ENCODE results near the gene DDAH1.

DDAH1 gene

GRCh38 chr1:85447006-85447943, 17.7 kb downstream of the DDAH1 start:
- no peak overlapping the region for H3K4me3 ChIP-seq (ENCODE audit: low read depth, low read length)
- TF ChIP-seq CTCF (IDR thresholded peaks at IDR 0.05; ENCODE audit: low read depth, low read length, missing control alignments) = no peak
- DNase-seq (ENCODE audit: low read depth) = no peak
- in situ Hi-C loops (cut with HindIII; ENCODE audit: low sequenced_read_pairs) = no loop called here

GRCh38 chr1:85445906-85446305, 19.1 kb downstream of the DDAH1 start:
- H3K4me3 ChIP-seq (ENCODE audit: low read depth, low read length) = no peak overlapping the region
- no peak for DNase-seq (ENCODE audit: low read depth)
- in situ Hi-C loops (cut with HindIII; ENCODE audit: low sequenced_read_pairs) = no loop called here
- no peak for TF ChIP-seq CTCF (IDR thresholded peaks at IDR 0.05; ENCODE audit: low read depth, low read length, missing control alignments)

- TF ChIP-seq CTCF (IDR thresholded peaks at IDR 0.05; ENCODE audit: low read depth, low read length, missing control alignments) = no peak
- no peak for DNase-seq (ENCODE audit: low read depth)
- no peak overlapping the region for H3K4me3 ChIP-seq (ENCODE audit: low read depth, low read length)
- in situ Hi-C loops (cut with HindIII; ENCODE audit: low sequenced_read_pairs) = no loop called here
Observed at GRCh38 chr1:85444381-85444780, 20.6 kb downstream of the DDAH1 start.

- no peak for TF ChIP-seq CTCF (IDR thresholded peaks at IDR 0.05; ENCODE audit: low read depth, low read length, missing control alignments)
- in situ Hi-C loops (cut with HindIII; ENCODE audit: low sequenced_read_pairs) = no loop called here
- no peak for DNase-seq (ENCODE audit: low read depth)
- no peak overlapping the region for H3K4me3 ChIP-seq (ENCODE audit: low read depth, low read length)
Observed at GRCh38 chr1:85440612-85441011, 24.3 kb downstream of the DDAH1 start.

GRCh38 chr1:85438353-85438752, 26.6 kb downstream of the DDAH1 start:
- no peak overlapping the region for H3K4me3 ChIP-seq (ENCODE audit: low read depth, low read length)
- no peak for DNase-seq (ENCODE audit: low read depth)
- TF ChIP-seq CTCF (IDR thresholded peaks at IDR 0.05; ENCODE audit: low read depth, low read length, missing control alignments) = no peak
- in situ Hi-C loops (cut with HindIII; ENCODE audit: low sequenced_read_pairs) = no loop called here

- no peak overlapping the region for H3K4me3 ChIP-seq (ENCODE audit: low read depth, low read length)
- no peak for DNase-seq (ENCODE audit: low read depth)
- no peak for TF ChIP-seq CTCF (IDR thresholded peaks at IDR 0.05; ENCODE audit: low read depth, low read length, missing control alignments)
- in situ Hi-C loops (cut with HindIII; ENCODE audit: low sequenced_read_pairs) = no loop called here
Observed at GRCh38 chr1:85437139-85437538, 27.8 kb downstream of the DDAH1 start.

All from astrocyte of the cerebellum (primary cell).